ENCODE data around the gene GMPS. TPM values are rescaled to one million over a fixed set of nuclear protein-coding genes. Genes with fewer than 3 reads are reported as not detected.

Gene GMPS
- polyA plus RNA-seq, 3 donors: 14.3 to 43.4 (median 27.4) TPM

DNA sequence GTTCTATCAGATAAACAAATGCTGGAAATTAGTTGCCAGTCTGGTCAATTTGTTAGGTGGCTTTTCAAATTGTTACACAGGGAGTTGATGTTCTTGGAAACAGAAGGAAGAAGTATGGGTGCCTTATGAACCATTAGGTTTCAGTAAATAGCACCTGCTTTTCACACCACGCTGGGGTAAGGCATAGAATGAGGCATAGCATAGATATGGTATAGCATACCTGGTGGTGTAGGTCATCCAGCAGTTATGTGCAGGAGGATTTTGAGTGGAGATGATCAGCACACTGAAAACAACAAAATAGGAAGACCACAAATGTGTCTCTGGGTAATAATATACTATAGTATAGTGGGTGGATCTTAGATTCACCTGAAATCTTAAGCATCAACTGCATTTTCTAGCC is 121.4 kb downstream of the GMPS start:
- no peak for DNase-seq
- H3K9me3 ChIP-seq (replicated peaks in 1 of 2; ENCODE audit: control insufficient read depth in 1 of 2, insufficient read depth in 1 of 2, low read length in 2 of 2): no peaks in the 10 kb centered on the region
- H3K27ac Mint-ChIP-seq: no peak overlapping the region
- no peaks in the 10 kb centered on the region for H3K4me1 Mint-ChIP-seq
- H3K4me2 ChIP-seq (replicated peaks; ENCODE audit: extremely low read depth, low read length, poor library complexity, severe bottlenecking): no peak overlapping the region
- H2AFZ ChIP-seq (ENCODE audit: insufficient read depth, low read depth, low read length, poor library complexity, severe bottlenecking): no peak overlapping the region
- H3K27me3 ChIP-seq (ENCODE audit: control insufficient read depth in 2 of 2, insufficient read depth in 2 of 2, low read length in 2 of 2): no peaks in the 10 kb centered on the region
- H3K4me1 ChIP-seq (ENCODE audit: control insufficient read depth in 1 of 2, insufficient read depth in 2 of 2, low read length in 2 of 2): no peaks in the 10 kb centered on the region
- H3K27ac ChIP-seq (ENCODE audit: low read depth in 1 of 2, low read length in 2 of 2): no peak overlapping the region
- no peak overlapping the region for H3K4me3 Mint-ChIP-seq
- H3K9ac ChIP-seq (ENCODE audit: insufficient read depth, low read length, poor library complexity, severe bottlenecking): no peak overlapping the region
- H3K27me3 Mint-ChIP-seq (ENCODE audit: low read depth in 3 of 3): peaks cover 0 to 6% (median 2%) of the 10 kb centered on the region in 3 donors
- H3K4me3 ChIP-seq (replicated peaks in 1 of 3; ENCODE audit: low read depth in 2 of 3, low read length in 3 of 3): no peak overlapping the region
- TF ChIP-seq, protein P1, sequence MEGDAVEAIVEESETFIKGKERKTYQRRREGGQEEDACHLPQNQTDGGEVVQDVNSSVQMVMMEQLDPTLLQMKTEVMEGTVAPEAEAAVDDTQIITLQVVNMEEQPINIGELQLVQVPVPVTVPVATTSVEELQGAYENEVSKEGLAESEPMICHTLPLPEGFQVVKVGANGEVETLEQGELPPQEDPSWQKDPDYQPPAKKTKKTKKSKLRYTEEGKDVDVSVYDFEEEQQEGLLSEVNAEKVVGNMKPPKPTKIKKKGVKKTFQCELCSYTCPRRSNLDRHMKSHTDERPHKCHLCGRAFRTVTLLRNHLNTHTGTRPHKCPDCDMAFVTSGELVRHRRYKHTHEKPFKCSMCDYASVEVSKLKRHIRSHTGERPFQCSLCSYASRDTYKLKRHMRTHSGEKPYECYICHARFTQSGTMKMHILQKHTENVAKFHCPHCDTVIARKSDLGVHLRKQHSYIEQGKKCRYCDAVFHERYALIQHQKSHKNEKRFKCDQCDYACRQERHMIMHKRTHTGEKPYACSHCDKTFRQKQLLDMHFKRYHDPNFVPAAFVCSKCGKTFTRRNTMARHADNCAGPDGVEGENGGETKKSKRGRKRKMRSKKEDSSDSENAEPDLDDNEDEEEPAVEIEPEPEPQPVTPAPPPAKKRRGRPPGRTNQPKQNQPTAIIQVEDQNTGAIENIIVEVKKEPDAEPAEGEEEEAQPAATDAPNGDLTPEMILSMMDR (IDR thresholded peaks at IDR 0.05): no peak
- 83% methylated on average over 1 of the region's 1 CpG for WGBS (ENCODE audit: insufficient coverage)
- H3K36me3 ChIP-seq (replicated peaks in 1 of 2; ENCODE audit: control insufficient read depth in 1 of 2, insufficient read depth in 2 of 2, low read length in 2 of 2): no peaks in the 10 kb centered on the region
- no peaks in the 10 kb centered on the region for H3K9me3 Mint-ChIP-seq
- no peaks in the 10 kb centered on the region for H4K20me1 ChIP-seq (ENCODE audit: insufficient read depth, low read length)
- no peaks in the 10 kb centered on the region for H3K36me3 Mint-ChIP-seq
- intact Hi-C loops (cut with micrococcal nuclease): no loop called here
- no peaks in the 10 kb centered on the region for H3K79me2 ChIP-seq (ENCODE audit: insufficient read depth, low read length)

Other genes with a start within 250 kb of the GMPS start
- gene PLCH1, start 125.6 kb upstream of the GMPS start, polyA plus RNA-seq: not detected
- under 1 TPM; 0.34 to 0.97 (median 0.49) TPM for gene C3orf33, start 64.4 kb upstream of the GMPS start, polyA plus RNA-seq
- gene SLC33A1, start 16.2 kb upstream of the GMPS start, polyA plus RNA-seq: 10 to 100 TPM in 2 of 3 donors, 1 to 10 TPM in 1; 9.7 to 19.1 (median 15.0) TPM
- under 1 TPM in 2 of 3 donors, not detected in 1; 0.08 to 0.14 TPM for gene KCNAB1, start 249.9 kb downstream of the GMPS start, polyA plus RNA-seq

All from CD14-positive monocyte (primary cell).